NB4 (cell line): ENCODE results near the gene AMBP.

ENCODE experiments used
- DNase-seq: peaks from one replicate; pipeline ENCODE4 v3.0.0; 2010; ENCODE audit warnings: low read depth
- H3K4me3 ChIP-seq: one replicate; pipeline ENCODE4 v1.5.1; 2011; ENCODE audit warnings: mild to moderate bottlenecking, low read depth, low read length, moderate library complexity
- CTCF ChIP-seq: IDR thresholded peaks from one replicate; pipeline ENCODE4 v1.5.1; 2012; ENCODE audit warnings: low read depth, low read length
- MYC ChIP-seq: IDR thresholded peaks from 2 replicates; pipeline ENCODE4 v1.6.1; 2011; ENCODE audit warnings: low read depth, low read length
- POLR2A ChIP-seq: IDR thresholded peaks from 2 replicates; pipeline ENCODE4 v1.6.1; 2011; ENCODE audit warnings: mild to moderate bottlenecking; ENCODE audit not compliant: insufficient read length; ENCODE audit errors: extremely low read depth
- TF ChIP-seq, protein P1 (sequence below): IDR thresholded peaks from 2 replicates; pipeline ENCODE4 v1.6.1; 2011; ENCODE audit warnings: low read depth, low read length

AMBP gene

DNA sequence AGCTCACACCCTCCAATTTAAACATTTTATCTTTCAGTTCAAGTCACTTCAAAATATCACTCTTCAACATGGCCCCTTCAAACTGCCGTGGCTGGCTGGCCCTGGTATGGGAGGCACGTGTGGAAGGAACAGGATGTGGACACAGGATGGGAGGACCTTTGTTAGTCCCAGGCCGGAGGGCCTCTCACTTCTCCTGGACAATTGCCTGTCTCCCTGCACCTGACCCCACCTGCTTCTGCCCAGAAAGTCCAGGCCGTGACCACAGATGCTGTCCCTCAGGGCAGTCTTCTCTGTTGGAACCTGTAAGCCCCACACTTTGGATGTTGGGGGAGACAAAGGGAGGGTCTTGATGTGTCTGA lies 19.4 kb downstream of the AMBP start:
- no peak for DNase-seq
- TF ChIP-seq POLR2A (no peak), CTCF (no peak), MYC (no peak)
- TF ChIP-seq, protein P1, sequence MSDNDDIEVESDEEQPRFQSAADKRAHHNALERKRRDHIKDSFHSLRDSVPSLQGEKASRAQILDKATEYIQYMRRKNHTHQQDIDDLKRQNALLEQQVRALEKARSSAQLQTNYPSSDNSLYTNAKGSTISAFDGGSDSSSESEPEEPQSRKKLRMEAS, result no peak
- no peak overlapping the region for H3K4me3 ChIP-seq

DNA sequence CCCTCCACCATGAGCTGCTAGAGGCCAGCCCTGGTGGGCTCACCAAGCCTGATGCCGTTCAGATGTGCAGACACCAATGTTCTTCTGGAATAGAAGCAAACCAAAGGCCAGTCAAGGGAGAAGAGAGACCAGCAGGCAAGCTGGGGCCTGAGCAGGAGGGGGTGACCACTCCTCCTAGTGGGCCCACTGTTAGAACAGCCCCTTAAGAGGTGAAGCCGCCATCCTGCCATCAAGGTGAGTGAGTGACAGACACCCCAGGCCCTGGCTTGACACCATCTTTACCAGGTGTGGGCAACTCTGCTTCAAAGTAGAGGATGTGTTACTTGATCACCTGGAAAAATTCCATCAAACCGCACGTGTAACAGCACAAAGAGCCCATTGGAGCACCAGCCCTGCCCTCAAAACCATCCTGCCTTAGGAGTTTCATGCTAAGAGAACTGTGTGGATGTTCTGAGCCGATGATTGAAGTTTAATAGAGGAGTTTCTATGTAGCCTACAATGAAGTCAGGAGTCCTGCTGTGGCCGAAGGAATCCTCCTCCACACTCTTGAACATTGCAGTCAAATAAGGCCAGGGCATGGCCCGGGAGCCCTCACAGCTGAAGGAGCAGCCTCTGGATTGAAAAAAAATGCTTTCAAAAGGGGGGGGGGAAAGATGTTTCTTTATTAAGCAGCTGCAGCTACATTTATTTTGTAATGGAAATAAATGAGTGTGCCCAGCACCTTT lies 20.8 kb downstream of the AMBP start:
- H3K4me3 ChIP-seq, result no peak overlapping the region
- DNase-seq, result no peak
- TF ChIP-seq MYC (no peak), CTCF (no peak), POLR2A (no peak)
- TF ChIP-seq, protein P1, result no peak

- DNase-seq, result no peak
- H3K4me3 ChIP-seq, result no peak overlapping the region
- TF ChIP-seq, protein P1, result no peak
- no peak for TF ChIP-seq POLR2A
These were observed 21.6 kb downstream of the AMBP start for GRCh38 chr9:114056527-114056926.

DNA sequence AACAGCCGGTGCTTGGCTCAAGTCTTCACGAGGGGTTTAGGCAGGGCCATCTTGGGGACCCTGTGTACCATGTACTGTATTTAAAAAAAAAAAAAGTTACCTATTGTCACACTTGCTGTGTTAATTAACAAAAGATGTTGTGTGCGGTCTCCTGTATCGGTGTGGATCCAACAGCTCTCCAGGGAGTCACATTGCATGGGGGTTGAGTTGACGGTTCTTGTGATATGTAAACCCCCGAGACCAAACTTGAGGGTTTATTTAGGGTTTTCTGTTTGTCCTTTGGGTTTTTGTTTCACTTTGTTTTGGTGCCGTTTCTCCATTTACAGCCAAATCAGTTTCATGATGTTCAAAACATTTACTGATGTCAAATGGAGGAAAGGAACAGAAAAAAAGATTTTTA lies 22.2 kb downstream of the AMBP start:
- no peak for DNase-seq
- no peak for TF ChIP-seq CTCF
- H3K4me3 ChIP-seq, result no peak overlapping the region

GRCh38 chr9:114055061-114055460 lies 23.0 kb downstream of the AMBP start:
- no peak for DNase-seq
- TF ChIP-seq, protein P1, result no peak
- TF ChIP-seq MYC (no peak), CTCF (no peak), POLR2A (no peak)
- no peak overlapping the region for H3K4me3 ChIP-seq

DNA sequence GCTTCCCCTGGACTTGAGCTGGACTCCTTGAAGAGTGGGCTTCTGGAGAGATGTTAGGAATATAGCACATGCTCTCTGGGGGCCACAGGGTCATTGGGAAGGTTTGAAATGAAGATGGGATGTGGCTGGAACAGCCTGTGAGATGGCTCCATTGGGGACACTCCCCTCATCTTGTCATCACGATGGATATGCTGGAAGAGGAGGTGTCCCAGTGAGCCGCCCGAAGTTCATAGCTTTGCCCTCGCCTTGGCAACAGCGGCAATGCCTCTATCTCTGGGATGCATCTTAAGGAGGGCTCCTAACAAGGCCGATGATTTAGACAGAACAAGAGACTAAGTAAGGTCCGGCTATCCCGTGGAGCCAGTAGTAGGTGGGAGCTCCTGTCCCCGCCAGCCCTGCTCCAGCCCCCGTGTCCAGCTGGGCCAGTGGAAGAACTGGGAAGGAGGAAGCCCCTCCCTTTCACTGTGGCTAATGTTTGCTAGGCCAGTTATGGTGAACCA lies 23.9 kb downstream of the AMBP start:
- H3K4me3 ChIP-seq, result no peak overlapping the region
- no peak for DNase-seq
- no peak for TF ChIP-seq POLR2A
- no peak for TF ChIP-seq CTCF
- TF ChIP-seq, protein P1, result no peak
- TF ChIP-seq MYC, result no peak
